Endothelial cell of umbilical vein (primary cell): ENCODE results near the gene TXN.

Experiments used
- EZH2 ChIP-seq: IDR thresholded peaks from 2 replicates; pipeline ENCODE4 v1.6.1; 2012; ENCODE audit warnings: borderline replicate concordance, low read depth, mild to moderate bottlenecking, moderate library complexity, low read length, inconsistent platforms; ENCODE audit not compliant: severe bottlenecking
- JUN ChIP-seq: IDR thresholded peaks from 2 replicates; pipeline ENCODE4 v1.6.1; 2011; ENCODE audit warnings: borderline replicate concordance, low read depth; ENCODE audit not compliant: insufficient read length, insufficient read depth
- MYC ChIP-seq: IDR thresholded peaks from one replicate; pipeline ENCODE4 v1.6.1; 2011; ENCODE audit warnings: mild to moderate bottlenecking, low read depth, low read length
- POLR2A ChIP-seq: IDR thresholded peaks from 2 replicates; pipeline ENCODE4 v1.6.1; 2012; ENCODE audit warnings: low read depth, mild to moderate bottlenecking, control low read depth, low read length
- POLR2AphosphoS5 ChIP-seq: IDR thresholded peaks from 2 replicates; pipeline ENCODE4 v1.6.1; 2012; ENCODE audit warnings: low read depth, mild to moderate bottlenecking, control low read depth, low read length, moderate library complexity; ENCODE audit not compliant: insufficient read depth
- TF ChIP-seq, protein P1 (sequence below), 2 donors: IDR thresholded peaks; 1 replicate in 1 of 2; 2 replicates in 1 of 2; pipeline ENCODE4 v1.5.1; 2011; ENCODE audit warnings: low read length in 2 of 2, mild to moderate bottlenecking in 2 of 2, moderate library complexity in 2 of 2, control low read depth in 1 of 2, inconsistent platforms in 1 of 2, low read depth in 1 of 2; ENCODE audit not compliant: insufficient read depth in 1 of 2; ENCODE audit errors: extremely low read depth in 1 of 2
- TF ChIP-seq, protein P2 (sequence below): IDR thresholded peaks from 2 replicates; pipeline ENCODE4 v1.6.1; 2011; ENCODE audit not compliant: insufficient read depth, insufficient read length

DNA sequence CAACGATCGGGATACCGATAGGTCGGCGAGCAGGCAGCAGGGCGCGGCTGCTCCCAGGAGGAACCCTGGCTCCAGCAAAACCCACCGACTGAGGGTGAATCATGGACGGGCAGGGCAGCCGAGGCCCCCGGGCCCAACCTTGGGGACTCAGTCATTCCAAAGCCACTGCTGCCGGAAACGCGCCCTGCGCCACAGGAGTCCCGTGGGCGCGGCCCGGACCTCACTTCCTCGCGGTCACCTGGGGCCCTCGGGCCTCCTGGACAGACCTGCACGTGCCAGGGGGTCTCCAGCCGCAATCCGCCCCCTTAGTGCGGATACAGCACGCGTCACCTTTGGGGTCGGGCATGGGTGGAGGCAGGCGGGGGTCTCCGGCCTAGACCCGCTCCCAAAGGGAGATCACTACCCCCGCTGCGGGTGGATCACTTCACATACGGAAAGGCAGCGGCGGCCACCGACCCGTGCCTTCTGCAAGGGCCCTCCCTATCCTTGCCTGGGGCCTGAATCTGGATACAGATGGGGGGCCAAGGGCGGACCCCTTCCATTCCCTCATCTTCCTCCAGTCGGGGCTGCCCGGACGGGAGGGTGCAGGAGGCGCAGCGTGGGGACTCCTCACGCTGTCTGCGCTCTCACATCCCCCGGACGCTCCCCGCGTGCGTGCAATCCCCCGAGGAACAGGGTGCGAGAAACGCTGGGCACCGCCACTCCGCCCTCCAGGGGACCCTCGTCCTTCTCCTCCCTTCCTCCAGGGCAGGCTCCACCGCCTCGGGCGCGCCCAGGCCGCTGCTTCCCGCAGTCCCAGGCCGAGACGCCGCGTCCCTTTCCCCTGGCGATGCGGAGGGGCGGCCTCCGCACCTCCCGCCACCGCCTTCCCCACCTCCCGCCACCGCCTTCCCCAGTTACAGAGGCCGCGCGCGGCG is 586 bp downstream of the TXN start:
- TF ChIP-seq, protein P1, sequence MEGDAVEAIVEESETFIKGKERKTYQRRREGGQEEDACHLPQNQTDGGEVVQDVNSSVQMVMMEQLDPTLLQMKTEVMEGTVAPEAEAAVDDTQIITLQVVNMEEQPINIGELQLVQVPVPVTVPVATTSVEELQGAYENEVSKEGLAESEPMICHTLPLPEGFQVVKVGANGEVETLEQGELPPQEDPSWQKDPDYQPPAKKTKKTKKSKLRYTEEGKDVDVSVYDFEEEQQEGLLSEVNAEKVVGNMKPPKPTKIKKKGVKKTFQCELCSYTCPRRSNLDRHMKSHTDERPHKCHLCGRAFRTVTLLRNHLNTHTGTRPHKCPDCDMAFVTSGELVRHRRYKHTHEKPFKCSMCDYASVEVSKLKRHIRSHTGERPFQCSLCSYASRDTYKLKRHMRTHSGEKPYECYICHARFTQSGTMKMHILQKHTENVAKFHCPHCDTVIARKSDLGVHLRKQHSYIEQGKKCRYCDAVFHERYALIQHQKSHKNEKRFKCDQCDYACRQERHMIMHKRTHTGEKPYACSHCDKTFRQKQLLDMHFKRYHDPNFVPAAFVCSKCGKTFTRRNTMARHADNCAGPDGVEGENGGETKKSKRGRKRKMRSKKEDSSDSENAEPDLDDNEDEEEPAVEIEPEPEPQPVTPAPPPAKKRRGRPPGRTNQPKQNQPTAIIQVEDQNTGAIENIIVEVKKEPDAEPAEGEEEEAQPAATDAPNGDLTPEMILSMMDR (IDR thresholded peaks at IDR 0.05; ENCODE audit: extremely low read depth in 1 of 2, insufficient read depth in 1 of 2, low read depth in 1 of 2, low read length in 2 of 2): no peak
- no peak for TF ChIP-seq MYC
- TF ChIP-seq POLR2AphosphoS5: no peak
- no peak for TF ChIP-seq POLR2A
- TF ChIP-seq, protein P2, sequence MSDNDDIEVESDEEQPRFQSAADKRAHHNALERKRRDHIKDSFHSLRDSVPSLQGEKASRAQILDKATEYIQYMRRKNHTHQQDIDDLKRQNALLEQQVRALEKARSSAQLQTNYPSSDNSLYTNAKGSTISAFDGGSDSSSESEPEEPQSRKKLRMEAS: no peak
- TF ChIP-seq EZH2: no peak
- no peak for TF ChIP-seq JUN
